GM18858 (cell line): ENCODE data around the gene CREB3L1.

Experiments
- ATAC-seq: cut with Tn5 transposase; IDR thresholded peaks from one replicate; pipeline ENCODE4 v1.9.1; 2021; ENCODE audit not compliant: unreplicated experiment

The CREB3L1 gene

DNA sequence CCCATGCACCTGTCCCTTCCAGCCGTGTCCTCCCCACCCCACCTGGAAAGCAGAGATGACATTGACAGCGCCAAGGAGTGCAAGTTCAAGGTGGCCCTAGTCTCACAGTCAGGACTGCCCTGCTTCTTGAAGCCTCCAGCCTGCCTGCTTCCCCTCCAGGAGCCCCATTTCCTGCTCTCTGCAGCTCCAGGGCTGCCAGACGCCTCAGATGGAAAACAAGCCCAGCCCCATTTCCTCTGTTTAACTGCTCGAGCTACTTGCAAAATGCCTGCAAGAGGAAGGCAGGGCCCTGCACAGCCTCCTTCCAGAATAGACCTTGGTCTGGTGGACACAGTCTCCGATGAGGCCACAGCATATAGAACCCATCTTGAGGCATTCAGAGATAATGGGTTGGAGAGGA lies 64.8 kb downstream of the CREB3L1 start:
- no peak for ATAC-seq

DNA sequence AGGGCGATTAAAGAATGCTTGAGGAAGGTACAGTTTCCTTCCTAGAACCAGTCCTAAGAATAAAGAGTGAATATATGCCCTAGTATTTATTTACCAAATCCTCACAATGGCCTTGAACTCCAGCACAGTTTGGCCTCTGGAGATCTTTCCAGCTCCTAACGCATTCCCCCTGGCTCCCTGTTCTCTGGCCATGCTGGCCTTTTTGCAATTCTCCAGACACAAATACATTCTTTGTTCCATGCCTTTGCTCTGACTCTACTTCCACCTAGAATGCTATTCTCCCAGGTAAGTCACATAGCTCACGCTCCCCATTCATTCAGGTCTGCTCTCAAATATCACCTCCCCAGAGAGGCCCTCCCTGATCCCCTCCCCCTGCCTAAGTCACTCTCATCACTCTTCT lies 66.1 kb downstream of the CREB3L1 start:
- no peak for ATAC-seq

DNA sequence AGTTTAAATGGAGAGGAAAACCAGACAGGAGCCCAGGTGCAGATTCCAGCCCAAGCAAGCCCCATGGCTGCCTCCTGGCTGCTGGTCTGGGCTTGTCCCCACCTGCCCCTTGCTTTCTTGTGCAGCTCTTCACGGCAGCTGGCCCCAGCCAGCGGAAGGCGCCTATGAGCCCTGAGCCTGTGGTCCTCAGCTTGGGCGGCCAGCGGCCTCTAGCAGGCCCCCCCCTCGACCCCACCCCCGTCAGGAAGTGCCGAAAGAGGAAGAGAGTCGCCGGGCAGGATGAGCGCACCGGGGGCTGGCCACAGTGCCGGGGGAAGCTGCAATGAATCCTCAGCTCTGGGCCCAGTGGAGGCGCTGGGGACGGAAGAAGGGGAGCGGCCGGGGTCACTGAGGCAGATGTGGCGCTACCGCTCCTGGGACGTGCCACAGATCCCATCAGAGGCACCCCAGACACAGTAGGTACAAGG lies 67.7 kb downstream of the CREB3L1 start:
- no peak for ATAC-seq

DNA sequence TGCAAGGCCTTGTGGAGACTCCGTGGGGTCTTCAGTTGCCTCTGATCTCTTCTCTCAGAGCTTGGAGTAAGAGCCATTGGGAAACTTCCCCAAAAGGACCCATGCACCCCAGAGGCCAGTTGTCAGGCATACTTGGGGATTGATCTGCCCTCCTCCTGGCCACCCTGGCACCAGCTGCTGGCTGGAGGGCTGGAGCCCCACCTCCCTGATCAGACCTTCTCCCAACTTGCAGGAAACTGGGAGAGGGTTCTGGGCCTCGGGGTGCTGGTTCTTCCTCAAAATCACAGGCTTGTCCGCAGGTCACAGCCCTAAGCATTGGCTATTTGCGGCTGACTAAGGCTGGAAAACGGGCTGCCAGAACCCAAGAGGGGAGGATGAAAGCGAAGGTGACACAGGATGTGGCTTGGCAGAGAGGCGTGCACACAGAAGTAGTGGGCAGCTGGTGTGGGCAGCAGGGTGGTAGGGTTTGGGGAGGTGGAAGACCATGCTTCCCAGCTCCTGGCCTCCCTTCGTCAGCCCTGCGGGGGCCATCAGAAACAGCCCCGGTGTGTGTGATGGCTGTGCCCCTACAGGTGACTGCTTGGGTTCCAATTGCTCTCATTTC lies 68.5 kb downstream of the CREB3L1 start:
- ATAC-seq = no peak

DNA sequence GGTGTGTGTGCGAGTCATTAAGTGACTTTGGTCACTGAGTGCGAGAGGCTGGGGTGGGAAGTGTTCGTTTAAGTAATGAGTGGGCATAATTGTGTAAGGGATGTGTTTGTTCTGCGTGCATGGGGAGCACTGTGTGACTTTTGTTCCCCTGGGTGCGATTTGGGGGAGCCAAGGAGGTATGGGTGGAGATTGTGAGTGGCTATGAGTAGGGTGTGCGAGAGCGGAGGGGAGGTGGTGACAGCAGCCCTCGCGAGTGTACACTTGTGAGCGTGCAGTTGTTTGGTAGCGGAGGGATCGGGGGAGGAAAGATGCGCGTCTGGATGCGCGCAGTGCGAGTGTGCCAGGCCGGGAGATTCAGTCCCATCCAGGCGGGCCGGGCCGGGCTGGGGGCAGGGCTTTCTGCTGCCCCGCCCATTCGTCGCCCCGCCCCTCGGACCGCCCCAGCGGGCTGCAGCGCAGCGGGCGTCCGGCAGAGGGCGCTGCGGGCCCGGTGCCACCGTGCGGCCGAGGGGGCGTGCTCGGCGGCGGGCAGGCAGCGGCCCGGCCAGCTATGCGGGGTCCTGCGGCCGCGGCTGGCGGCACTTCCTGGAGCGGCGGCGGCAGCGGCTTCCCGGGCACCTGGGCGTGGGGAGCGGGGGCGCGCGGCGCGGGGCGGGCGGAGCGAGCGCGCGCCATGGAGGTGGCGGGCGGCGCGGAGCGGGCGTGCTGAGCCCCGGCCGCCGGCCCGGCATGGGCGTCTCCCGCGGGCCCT lies 69.6 kb downstream of the CREB3L1 start, which contains the start of gene DGKZ:
TSS of gene DGKZ (plus strand) at position 578 of the 751 bp plus-strand sequence. CDS start 197 bp downstream, outside the sequence.
- ATAC-seq = peak; percentile 54

DNA sequence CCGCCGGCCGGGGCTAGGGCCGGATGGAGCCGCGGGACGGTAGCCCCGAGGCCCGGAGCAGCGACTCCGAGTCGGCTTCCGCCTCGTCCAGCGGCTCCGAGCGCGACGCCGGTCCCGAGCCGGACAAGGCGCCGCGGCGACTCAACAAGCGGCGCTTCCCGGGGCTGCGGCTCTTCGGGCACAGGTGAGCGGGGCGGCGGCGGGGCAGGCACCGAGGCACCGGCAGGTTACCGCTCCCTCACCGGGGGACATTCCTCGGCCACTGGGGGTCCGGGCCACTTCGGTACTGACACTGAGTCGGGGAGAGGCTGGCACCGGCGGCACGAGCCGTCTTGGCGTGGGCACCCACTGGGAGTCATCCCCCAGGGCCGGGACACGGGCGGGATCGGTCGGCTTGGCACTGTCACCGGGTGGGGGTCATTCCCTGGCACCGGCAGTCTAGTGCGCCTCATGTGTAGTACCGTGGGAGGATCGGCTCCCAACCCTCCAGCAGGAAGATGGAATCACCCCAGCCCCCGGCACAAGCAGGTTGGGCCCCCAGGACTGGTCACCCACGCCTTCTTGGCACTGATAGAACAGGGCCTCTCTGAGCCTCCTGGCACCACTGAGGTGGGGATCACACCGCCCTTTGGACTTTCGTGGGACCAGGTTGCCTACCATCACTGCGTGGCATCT lies 70.3 kb downstream of the CREB3L1 start:
- ATAC-seq = no peak

DNA sequence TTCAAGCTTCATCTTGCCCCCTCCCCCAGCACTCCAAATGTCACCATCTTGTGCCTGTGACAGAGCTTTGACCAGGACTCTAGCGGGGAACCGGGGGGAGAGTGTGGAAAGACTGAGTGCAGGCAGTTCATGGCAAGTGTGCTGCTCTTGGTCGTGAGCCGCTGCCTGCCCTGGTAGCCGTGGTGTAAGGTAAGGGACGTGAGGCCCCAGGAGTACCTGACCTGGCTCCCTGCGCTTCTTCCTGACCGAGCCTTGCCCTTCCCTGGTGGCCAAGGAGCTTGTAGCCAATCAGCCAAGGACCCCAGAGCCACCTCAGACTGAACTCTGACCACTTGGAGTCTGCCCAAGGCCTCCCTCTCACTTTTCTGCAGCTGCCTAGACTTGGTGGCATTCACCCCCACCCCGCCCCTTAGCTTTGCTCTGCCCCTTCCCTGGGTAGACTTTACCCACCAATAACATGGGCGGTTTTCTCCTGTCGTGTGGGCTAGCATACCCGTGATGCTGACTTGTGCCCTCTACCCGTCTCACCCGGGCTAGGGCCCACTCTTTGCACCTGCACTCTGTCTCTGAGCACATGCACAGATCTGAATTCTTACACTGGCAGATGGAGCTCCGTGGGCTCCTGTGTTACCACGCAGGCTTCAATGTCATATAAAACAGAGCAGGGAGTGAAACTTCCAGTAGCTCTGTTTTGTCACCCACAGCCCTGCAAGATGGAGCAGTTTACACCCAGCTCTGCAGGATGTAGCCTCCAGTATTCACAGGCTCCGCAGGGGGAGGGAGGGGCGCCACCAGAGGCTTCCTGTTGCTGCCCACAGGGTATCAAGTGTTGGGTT lies 71.3 kb downstream of the CREB3L1 start:
- peak; percentile 31 for ATAC-seq

DNA sequence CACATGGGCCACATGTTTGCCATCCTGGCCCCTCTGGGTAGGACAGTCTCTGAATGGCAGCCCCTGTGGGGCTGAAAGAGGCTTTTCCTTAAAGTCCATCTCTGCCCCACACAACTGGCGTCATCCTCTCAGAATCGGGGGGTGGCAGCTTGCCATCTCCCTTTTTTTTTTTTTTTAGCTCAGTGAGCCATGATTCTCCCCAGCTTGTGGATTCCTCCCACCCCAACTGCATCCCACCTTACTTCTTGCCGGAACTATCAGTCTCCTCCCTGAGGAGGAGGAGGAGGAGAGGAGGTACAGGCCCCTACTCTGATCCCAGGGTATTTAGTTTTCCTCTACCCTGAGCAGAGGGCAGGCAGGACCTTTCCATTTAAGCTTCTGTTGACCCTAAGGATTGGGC lies 73.2 kb downstream of the CREB3L1 start:
- ATAC-seq = no peak

DNA sequence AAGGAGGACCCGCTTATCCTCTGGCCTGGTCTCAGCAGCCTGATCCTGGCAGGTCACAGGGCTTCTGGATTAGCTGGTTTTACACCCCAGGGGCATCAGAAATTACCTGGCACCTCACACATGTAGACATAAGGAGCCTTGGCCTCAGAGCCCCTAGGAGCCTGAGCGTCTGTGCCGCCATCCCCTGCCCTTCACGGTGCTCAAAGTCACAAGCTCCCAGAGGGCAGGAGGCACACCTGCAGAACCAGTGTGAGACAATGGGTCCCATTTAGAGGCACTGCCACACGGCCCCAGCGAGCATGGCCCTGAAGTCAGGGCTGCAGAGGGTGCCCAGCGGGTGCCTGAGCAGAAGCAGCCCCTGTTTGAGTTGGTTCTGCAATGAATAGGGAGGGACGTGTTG lies 73.7 kb downstream of the CREB3L1 start:
- no peak for ATAC-seq

DNA sequence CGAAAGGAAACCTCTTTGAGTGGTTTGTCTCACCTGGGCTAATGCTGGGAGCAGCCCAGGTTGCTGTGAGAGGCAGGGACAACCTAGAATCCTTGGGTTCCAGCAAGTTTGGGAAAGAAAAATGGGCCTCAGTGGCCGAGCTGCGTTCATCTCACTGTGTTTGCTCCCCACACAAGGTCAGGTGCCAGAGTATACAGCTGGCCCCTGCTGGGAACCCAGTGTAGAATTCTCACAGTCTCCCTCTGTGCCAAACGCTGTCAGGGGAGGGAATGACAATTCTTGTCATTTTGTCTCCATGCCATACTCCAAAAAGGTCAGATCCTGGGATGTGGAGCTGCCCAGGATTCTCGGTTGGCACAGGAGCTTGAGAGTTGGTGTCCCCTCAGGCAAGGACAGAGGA lies 74.1 kb downstream of the CREB3L1 start:
- no peak for ATAC-seq

DNA sequence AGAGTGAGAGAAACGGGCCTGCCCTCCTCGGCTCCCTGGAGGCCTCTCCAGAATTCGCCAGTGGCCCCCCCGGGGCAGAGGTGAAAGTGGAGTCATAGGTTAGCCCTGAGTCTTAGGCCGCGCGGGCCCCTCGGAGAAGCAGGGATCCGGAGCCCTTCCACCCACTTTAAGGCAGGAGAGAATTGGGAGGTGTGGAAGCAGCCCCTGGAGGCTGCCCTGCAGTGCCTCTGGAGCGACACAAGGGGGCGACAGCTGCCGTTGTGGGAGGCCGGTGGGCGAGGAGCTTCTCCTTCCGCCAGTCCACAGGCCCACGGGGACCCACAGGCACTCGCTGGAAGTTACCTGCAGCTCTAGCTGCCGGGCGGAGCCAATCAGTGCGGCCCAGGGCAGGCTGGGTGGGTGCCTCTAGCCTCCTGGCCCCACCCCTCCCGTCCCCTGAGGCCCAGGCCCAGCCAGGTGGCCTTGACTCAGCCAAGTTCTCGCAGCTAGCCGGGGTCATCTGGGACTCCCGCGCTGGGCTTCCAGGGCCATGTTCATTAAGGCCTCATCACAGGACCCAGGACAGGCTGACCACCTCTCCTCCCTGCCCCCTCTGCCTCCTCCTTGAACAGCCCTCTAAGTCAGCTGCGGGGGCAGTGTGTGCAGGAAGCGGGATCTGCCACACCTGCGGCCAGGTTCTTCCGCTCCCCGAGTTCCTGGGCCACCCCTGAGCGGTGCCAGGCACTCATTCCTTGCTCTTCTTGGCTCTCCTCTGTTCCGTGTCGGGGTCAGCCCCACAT lies 74.8 kb downstream of the CREB3L1 start:
- ATAC-seq = no peak

DNA sequence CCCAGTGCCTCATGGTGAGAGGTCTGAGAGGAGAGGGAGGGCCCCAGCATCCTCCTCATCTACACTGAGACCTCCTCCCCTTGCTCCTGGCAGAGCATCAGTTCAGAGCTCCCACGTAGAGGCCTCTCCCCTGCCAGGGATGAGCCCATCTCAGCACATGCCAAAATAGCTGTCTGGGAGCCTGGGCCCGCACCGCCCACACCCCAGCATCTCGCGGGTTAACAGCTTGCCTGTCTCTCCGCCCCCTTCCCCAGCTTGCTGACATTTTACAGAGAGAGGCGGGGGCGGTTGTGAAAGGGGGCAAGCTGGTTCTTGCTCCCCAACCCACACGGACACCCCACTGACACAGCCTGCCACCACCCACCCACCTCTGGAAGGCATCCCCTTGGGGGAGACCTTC lies 76.2 kb downstream of the CREB3L1 start:
- ATAC-seq = no peak

DNA sequence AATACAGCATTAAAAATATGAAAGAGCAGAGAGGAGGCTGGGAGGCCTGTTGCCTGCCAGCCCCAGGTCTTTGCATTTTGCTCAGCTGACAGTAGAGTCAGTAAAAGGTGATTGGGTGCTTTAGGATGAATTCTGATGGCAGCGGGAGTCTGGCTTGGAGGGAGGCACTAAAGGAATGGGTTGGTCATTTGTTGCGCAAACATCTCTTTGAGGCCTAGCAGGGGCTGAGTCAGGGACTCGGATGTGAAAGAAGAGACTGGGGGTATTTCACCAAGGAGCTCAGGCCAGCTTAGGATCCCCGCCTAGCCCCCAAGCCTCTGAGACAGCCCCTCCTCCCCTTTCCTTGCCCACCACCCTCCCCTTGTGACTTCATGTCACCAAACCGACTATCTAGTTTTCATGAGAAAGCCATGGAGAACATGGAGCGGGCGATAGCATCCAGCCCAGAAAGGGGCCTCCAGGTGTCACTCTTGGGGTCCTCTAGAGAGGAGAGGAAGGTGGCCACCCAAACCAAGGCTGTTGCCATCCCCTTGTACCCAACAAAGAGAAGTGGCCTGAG lies 79.5 kb downstream of the CREB3L1 start:
- no peak for ATAC-seq

DNA sequence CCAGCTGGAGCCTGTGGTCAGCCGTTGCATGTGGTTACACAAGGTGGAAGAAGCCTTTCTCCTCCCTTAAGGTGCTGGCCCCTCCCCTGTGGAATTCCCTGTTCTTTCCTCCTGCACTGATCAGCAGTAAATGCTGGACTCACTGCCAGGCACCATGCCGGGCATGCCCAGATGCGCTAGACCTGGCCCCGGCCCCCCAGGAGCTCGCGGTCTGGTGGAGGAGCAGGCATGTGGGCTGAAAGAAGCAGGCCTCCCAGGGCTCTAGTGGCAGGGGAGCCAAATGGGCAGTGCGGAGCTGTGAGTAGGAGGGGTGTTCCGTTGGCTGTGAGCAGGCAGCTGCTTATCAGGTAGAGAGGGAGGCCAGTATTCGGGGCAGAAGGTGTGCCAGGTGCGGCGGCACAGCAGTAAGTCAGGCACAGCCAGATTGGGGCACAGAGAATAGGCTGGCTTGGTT lies 80.0 kb downstream of the CREB3L1 start:
- no peak for ATAC-seq

DNA sequence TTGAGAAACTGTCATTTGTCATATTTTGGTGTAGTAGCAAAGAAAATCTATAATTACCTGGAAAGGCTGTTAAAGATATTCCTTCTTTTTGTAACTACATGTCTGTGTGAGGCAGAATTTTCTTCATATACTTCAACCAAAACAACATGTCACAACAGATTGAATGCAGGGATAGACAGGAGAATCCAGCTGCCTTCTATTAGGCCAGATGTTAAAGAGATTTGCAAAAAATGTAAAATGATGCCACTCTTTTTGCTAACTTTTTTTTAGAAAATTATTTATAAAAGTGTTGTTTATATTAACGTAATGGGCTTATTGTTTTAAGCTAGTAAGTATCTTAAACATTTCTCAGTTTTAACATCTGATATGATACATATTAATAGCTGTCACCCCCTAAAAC lies 82.5 kb downstream of the CREB3L1 start:
- no peak for ATAC-seq

DNA sequence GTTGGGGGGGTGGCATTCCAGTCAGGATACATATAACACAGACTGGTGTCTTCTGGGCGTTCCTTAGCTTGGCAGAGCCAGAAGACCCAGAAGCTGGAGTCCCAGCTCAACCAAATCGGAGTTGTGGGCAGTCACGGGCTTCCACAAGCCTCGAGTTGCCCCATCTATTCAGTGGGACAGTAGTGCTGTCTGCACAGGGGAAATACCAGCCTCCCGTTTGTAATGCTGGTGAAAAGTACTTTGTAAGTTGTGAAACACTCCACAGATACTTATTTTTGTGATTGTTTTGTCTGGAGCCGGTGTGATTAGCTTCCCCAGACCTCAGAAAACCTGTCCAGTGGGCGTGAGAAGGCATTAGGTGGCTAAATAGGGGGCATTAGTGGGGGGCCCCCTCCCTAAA lies 83.4 kb downstream of the CREB3L1 start:
- no peak for ATAC-seq

DNA sequence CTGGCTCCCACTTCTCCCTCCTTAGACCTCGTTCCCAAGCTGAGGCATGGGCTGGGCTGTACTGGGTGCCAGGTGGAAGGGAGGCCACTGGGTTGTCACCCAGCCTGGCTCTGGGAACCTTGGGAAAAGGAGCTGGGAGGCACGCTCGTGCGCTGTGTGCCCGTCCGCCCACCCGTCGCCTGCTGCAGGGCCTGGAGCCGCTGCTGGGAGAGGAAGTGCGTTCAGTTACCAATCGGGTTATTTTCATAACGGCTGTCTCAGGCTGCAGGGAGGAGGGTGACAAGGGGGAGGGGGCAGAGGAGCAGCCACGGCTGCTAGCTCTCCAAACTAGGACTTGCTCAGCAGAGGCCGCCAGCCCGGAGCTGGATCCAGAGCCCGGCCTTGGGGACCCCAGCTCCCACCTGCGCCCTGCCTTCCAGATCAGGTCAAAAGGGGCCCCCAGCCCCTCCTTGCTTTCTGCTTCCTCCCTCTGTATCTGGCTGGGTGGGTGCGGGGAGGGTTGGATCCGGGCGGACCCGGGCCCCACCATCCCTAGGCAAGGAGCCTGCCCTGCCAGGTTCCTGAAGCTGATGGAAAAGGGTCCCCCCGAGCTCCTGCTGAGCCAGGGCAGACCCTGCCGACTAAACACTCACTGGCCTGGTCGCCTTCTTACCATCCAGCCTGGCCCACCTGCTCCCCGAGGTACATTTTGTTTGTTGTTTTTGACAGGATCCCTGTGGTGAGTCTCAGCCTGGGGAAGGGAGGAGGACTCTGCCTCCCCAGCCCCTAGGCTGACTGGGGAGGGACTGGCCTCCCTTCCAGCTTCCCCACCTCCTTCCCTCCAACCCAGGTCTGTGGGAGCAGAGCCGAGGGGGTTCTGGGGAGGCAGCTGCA lies 84.1 kb downstream of the CREB3L1 start:
- ATAC-seq = peak; percentile 88

DNA sequence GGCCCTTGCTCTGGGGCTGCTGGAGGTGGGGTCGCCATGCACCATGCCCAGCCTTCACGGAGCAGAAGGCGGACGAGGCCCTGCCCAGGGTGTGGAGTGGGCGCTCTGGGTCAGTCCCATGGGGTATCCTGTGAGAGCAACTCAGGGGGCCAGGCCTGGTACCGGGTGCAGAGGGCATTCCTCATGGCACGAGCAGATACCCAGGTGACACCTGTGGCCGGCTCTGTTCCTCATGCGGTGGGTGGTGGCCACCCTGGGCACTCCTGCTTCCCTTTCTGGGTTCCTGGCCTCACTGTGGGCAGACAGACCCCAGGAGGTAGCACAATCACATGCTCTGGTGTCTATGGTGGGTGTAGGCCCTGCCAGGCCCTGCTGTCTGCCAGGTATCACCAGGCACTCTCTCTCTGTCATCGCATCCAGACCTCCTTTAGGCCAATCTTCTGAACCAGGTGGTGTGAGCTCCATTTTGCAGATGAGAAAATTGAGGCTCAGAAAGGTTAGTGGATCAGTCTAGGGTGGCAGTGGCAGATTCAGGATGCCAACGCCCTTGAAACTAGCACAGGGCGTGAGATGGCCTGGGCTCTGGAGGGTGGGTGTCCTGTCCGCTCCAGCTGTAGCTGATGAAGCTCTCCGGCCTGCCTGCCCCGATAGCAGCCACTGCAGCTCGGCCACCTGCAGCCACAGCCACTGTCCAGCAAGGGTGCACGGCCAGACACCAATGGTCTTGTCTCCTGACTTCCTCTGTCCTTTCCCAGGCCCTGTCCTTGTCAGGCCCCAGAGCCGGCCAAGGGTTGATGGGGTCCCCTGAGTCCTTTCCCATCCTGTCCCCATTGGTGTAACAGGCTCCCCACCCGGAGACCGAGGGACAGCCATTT lies 84.9 kb downstream of the CREB3L1 start:
- no peak for ATAC-seq
